HepG2 (cell line): ENCODE data around the gene OR4S2. TPM values are rescaled to one million over a fixed set of nuclear protein-coding genes. Genes with fewer than 3 reads are reported as not detected.

ENCODE experiments used
- ATAC-seq: fragments of 200-7000 bp; cut with Tn5 transposase; 3 replicates; pipeline ENCODE4 v1.9.1; 2020; ENCODE audit warnings: mild to moderate bottlenecking, moderate library complexity
- Bru-seq: library from RNA; stranded (reverse); fragments of 400-500 nt; gene quantifications from one replicate; lab custom pipeline; 2021; lab: Mats Ljungman, UMichigan
- BruChase-seq, 2 experiments: library from RNA; stranded (reverse); fragments of 400-500 nt; gene quantifications; one replicate each; lab custom pipeline; 2021; lab: Mats Ljungman, UMichigan
- BruUV-seq: library from RNA; stranded (reverse); fragments of 400-500 nt; replicated peaks from 2 replicates; lab custom pipeline; 2021; lab: Mats Ljungman, UMichigan
- CTCF ChIA-PET: fragments of 300-600 bp; formaldehyde crosslinking; extraction: SDS; loops from one replicate; lab custom pipeline; 2021; ENCODE audit warnings: low total read pairs, inconsistent platforms, low intra/inter-chr PET ratio; lab: Yijun Ruan, JAX
- POLR2A ChIA-PET: fragments of 350-600 bp; sonication (Branson Sonifier 250); formaldehyde crosslinking; loops from one replicate; lab custom pipeline; 2020; ENCODE audit warnings: antibody characterized with exemption, inconsistent platforms; lab: Yijun Ruan, JAX
- DNase-seq: peaks from one replicate; pipeline ENCODE4 v3.0.0-alpha.2; 2015; ENCODE audit warnings: low spot score
- FAIRE-seq: peaks from 3 replicates; lab custom pipeline; 2011; peaks lifted over from hg19 to GRCh38; lab: Jason Lieb, UNC
- H2AFZ ChIP-seq: one replicate; pipeline ENCODE4 v1.6.1; 2011; ENCODE audit warnings: low read length, inconsistent platforms
- H3K27ac ChIP-seq: fragments of 300-600 bp; 3 replicates; pipeline ENCODE4 v1.8.0; 2011; ENCODE audit warnings: mixed run types, mild to moderate bottlenecking, mixed read lengths, low read length, inconsistent platforms; ENCODE audit not compliant: insufficient read depth; ENCODE audit errors: extremely low read length
- H3K27me3 ChIP-seq, 2 experiments: fragments of 200-600 bp in 1 of 2; 2 replicates in 1 of 2; 3 replicates in 1 of 2; pipeline versions ENCODE4 v1.6.0 to v1.8.0; 2011; ENCODE audit warnings: low read length in 2 of 2, mild to moderate bottlenecking in 2 of 2, moderate library complexity in 2 of 2, inconsistent platforms in 1 of 2; ENCODE audit not compliant: insufficient read depth in 2 of 2, control insufficient read depth in 1 of 2
- H3K36me3 ChIP-seq, 2 experiments: fragments of 200-600 bp in 1 of 2; replicated peaks in 1 of 2; 2 replicates in 1 of 2; 3 replicates in 1 of 2; pipeline versions ENCODE4 v1.5.1 to v1.8.0; 2011; ENCODE audit warnings: low read length in 2 of 2, inconsistent platforms in 1 of 2; ENCODE audit not compliant: insufficient read depth in 2 of 2, control insufficient read depth in 1 of 2
- H3K4me1 ChIP-seq: 2 replicates; pipeline ENCODE4 v1.5.1; 2012; ENCODE audit warnings: low read length, inconsistent platforms; ENCODE audit not compliant: insufficient read depth
- H3K4me2 ChIP-seq: 2 replicates; pipeline ENCODE4 v1.6.0; 2011; ENCODE audit warnings: low read depth, low read length, inconsistent platforms
- H3K4me3 ChIP-seq, 3 experiments: fragments of 200-600 bp in 1 of 3; sonication (generic), shearing (Covaris generic) in 1 of 3; replicated peaks in 1 of 3; 2 replicates each; pipeline ENCODE4 v1.5.1; 2011 to 2016; ENCODE audit warnings: low read length in 3 of 3, inconsistent platforms in 2 of 3, low read depth in 2 of 3, mild to moderate bottlenecking in 2 of 3, control low read depth in 1 of 3, mixed read lengths in 1 of 3; ENCODE audit not compliant: insufficient read depth in 1 of 3
- H3K79me2 ChIP-seq: one replicate; pipeline ENCODE4 v1.6.1; 2011; ENCODE audit warnings: low read length, inconsistent platforms; ENCODE audit not compliant: insufficient read depth
- H3K9ac ChIP-seq: 2 replicates; pipeline ENCODE4 v1.6.0; 2011; ENCODE audit warnings: mild to moderate bottlenecking, low read depth, low read length, inconsistent platforms; ENCODE audit not compliant: insufficient read depth
- H3K9me3 ChIP-seq: 2 replicates; pipeline ENCODE4 v1.5.1; 2012; ENCODE audit warnings: mild to moderate bottlenecking, low read length
- H4K20me1 ChIP-seq: 2 replicates; pipeline ENCODE4 v1.6.0; 2011; ENCODE audit warnings: inconsistent platforms, mild to moderate bottlenecking, low read length, moderate library complexity; ENCODE audit not compliant: insufficient read depth
- CREBL2 ChIP-seq: sonication (generic); formaldehyde crosslinking; IDR thresholded peaks from 2 replicates; pipeline ENCODE4 v1.8.1; 2023; ENCODE audit warnings: missing genetic modification reagents, mild to moderate bottlenecking, borderline replicate concordance
- MAFK ChIP-seq, 2 experiments: IDR thresholded peaks in 1 of 2; conservative IDR thresholded peaks in 1 of 2; 2 replicates each; pipeline ENCODE4 v1.6.1; 2011; ENCODE audit warnings: improper control_type of control experiment in 2 of 2, low read length in 2 of 2
- MXI1 ChIP-seq: IDR thresholded peaks from 3 replicates; pipeline ENCODE4 v1.6.1; 2012; ENCODE audit warnings: low read depth, low read length, inconsistent platforms, borderline replicate concordance
- NRL ChIP-seq: sonication (generic); formaldehyde crosslinking; IDR thresholded peaks from 2 replicates; pipeline ENCODE4 v1.5.0; 2020; ENCODE audit warnings: missing genetic modification reagents, mild to moderate bottlenecking, moderate library complexity, borderline replicate concordance
- PHF5A ChIP-seq: IDR thresholded peaks from one replicate; pipeline ENCODE4 v1.6.1; 2018; ENCODE audit warnings: low read depth, missing genetic modification reagents; ENCODE audit not compliant: unreplicated experiment
- SATB2 ChIP-seq: sonication (generic); formaldehyde crosslinking; IDR thresholded peaks from 2 replicates; pipeline ENCODE4 v1.5.0; 2020; ENCODE audit warnings: missing genetic modification reagents
- SKI ChIP-seq: fragments of 450-650 bp; IDR thresholded peaks from one replicate; pipeline ENCODE4 v1.6.1; 2018; ENCODE audit warnings: mild to moderate bottlenecking; ENCODE audit not compliant: partially characterized antibody
- SNAPC4 ChIP-seq: sonication (generic); formaldehyde crosslinking; IDR thresholded peaks from 2 replicates; pipeline ENCODE4 v1.4.0; 2020; ENCODE audit warnings: mild to moderate bottlenecking, missing genetic modification reagents
- THYN1 ChIP-seq: sonication (generic); formaldehyde crosslinking; IDR thresholded peaks from 2 replicates; pipeline ENCODE4 v1.8.1; 2023; ENCODE audit warnings: low read depth, mild to moderate bottlenecking, moderate library complexity, missing genetic modification reagents, borderline replicate concordance
- ZIK1 ChIP-seq: sonication (generic); formaldehyde crosslinking; IDR thresholded peaks from 2 replicates; pipeline ENCODE4 v1.5.0; 2020; ENCODE audit warnings: mild to moderate bottlenecking, low read depth, missing genetic modification reagents, borderline replicate concordance
- ZNF234 ChIP-seq: sonication (generic); formaldehyde crosslinking; conservative IDR thresholded peaks from 2 replicates; pipeline ENCODE4 v1.5.1; 2020; ENCODE audit warnings: mild to moderate bottlenecking, missing genetic modification reagents
- ZNF333 ChIP-seq: sonication (generic); formaldehyde crosslinking; IDR thresholded peaks from 2 replicates; pipeline ENCODE4 v1.4.0; 2020; ENCODE audit warnings: mild to moderate bottlenecking, missing genetic modification reagents, borderline replicate concordance
- ZNF451 ChIP-seq: sonication (generic); formaldehyde crosslinking; IDR thresholded peaks from 2 replicates; pipeline ENCODE4 v1.5.0; 2020; ENCODE audit warnings: mild to moderate bottlenecking, missing genetic modification reagents
- ZNF878 ChIP-seq: sonication (generic); formaldehyde crosslinking; IDR thresholded peaks from 2 replicates; pipeline ENCODE4 v1.8.1; 2023; ENCODE audit warnings: mild to moderate bottlenecking, missing genetic modification reagents, moderate library complexity
- WGBS: methylation state at CpG from one replicate; pipeline ENCODE4 v1.1.6; 2017; ENCODE audit warnings: low lambda C conversion rate; 5-methylcytosine and 5-hydroxymethylcytosine counted together
- in situ Hi-C: cut with HindIII; loops from 2 replicates; pipeline ENCODE4 v1.10.0; 2017; ENCODE audit warnings: low pct_unique_long_range_greater_than_20kb; ENCODE audit not compliant: extremely low pct_ligation_motif_present
- intact Hi-C: fragments of 100-400 bp; cut with micrococcal nuclease; formaldehyde crosslinking; loops from one replicate; pipeline ENCODE4 v1.10.0; 2022; ENCODE audit not compliant: unreplicated experiment
- long read RNA-seq, 2 experiments: library from RNA in 1 of 2; library from polyadenylated mRNA in 1 of 2; stranded (forward) in 1 of 2; unstranded in 1 of 2; transcript quantifications; one replicate each; pipeline ENCODE4 v2.0.0, GENCODE V29; 2019 to 2022
- polyA minus RNA-seq, 3 experiments: library from RNA; depleted of rRNA, polyadenylated mRNA; stranded (reverse); fragments of >200 nt; gene quantifications; 2 replicates each; pipeline ENCODE4 v1.2.3, GENCODE V29; 2011; ENCODE audit warnings: low replicate concordance in 1 of 3
- polyA plus RNA-seq, 8 experiments: library from polyadenylated mRNA; depleted of rRNA in 3 of 8; stranded (reverse) in 7 of 8; unstranded in 1 of 8; fragments of >200 nt; fragmentation: Illumina TruSeq in 4 of 8; extraction: Trizol in 4 of 8; gene quantifications; 2 replicates each; pipeline versions ENCODE4 v1.2.1 to v1.2.3, GENCODE V29; 2011 to 2016; ENCODE audit warnings: low read depth in 4 of 8, missing spikeins in 1 of 8, mixed read lengths in 1 of 8; ENCODE audit not compliant: insufficient read depth in 1 of 8
- total RNA-seq, 5 experiments: library from RNA; depleted of rRNA; stranded (reverse); fragments of >200 nt; fragmentation: Illumina TruSeq; extraction: Trizol; gene quantifications; 2 replicates each; pipeline ENCODE4 v1.2.3, GENCODE V29; 2016; ENCODE audit warnings: low read depth in 1 of 5

Gene OR4S2
- total RNA-seq (2016; rRNA removed; fragmentation: Illumina TruSeq; extraction: Trizol) (not detected in 2 replicates), polyA plus RNA-seq (2011; rRNA removed) (not detected in 2 replicates), polyA minus RNA-seq (2011; rRNA and poly(A)+ RNA removed; ENCODE audit: low replicate concordance) (not detected in 2 replicates), Bru-seq, nascent RNA (not detected), BruChase-seq, experiment 1, labeled RNA remaining after a 6-hour chase (not detected), BruChase-seq, experiment 2, labeled RNA remaining after a 2-hour chase (not detected)
- not detected in 2 replicates for total RNA-seq (2016; cell fraction: cytosol; rRNA removed; fragmentation: Illumina TruSeq; extraction: Trizol; ENCODE audit: low read depth)
- total RNA-seq (2016; cell fraction: insoluble cytoplasmic fraction; rRNA removed; fragmentation: Illumina TruSeq; extraction: Trizol): not detected in 2 replicates
- not detected in 2 replicates for total RNA-seq (2016; cell fraction: membrane; rRNA removed; fragmentation: Illumina TruSeq; extraction: Trizol)
- total RNA-seq (2016; cell fraction: nucleus; rRNA removed; fragmentation: Illumina TruSeq; extraction: Trizol): not detected in 2 replicates
- polyA plus RNA-seq (2011; cell fraction: cytosol; rRNA removed): not detected in 2 replicates
- polyA plus RNA-seq (2011; cell fraction: nucleus; rRNA removed): not detected in 2 replicates
- not detected in 2 replicates for polyA plus RNA-seq (2012)
- not detected in 2 replicates for polyA plus RNA-seq (2016; cell fraction: cytosol; fragmentation: Illumina TruSeq; extraction: Trizol; ENCODE audit: low read depth)
- not detected in 2 replicates for polyA plus RNA-seq (2016; cell fraction: insoluble cytoplasmic fraction; fragmentation: Illumina TruSeq; extraction: Trizol; ENCODE audit: low read depth)
- not detected in 2 replicates for polyA plus RNA-seq (2016; cell fraction: membrane; fragmentation: Illumina TruSeq; extraction: Trizol; ENCODE audit: low read depth)
- not detected in 2 replicates for polyA plus RNA-seq (2016; cell fraction: nucleus; fragmentation: Illumina TruSeq; extraction: Trizol; ENCODE audit: insufficient read depth, low read depth)
- polyA minus RNA-seq (2011; cell fraction: cytosol; rRNA and poly(A)+ RNA removed): not detected in 2 replicates
- polyA minus RNA-seq (2011; cell fraction: nucleus; rRNA and poly(A)+ RNA removed): not detected in 2 replicates
- long read RNA-seq, experiment 1: 0 reads
- long read RNA-seq, experiment 2: 0 reads

GRCh38 chr11:55648027-55648426, at the start of gene OR4S2:
TSS of gene OR4S2 (plus strand) at chr11:55648327. CDS start at chr11:55650904, 2,577 bp downstream.
- no peaks in the 10 kb centered on the region for H3K36me3 ChIP-seq
- POLR2A ChIA-PET: no interaction called here
- peaks cover 38% of the 10 kb centered on the region for H3K9me3 ChIP-seq
- CTCF ChIA-PET: no interaction called here
- no peaks in the 10 kb centered on the region for H4K20me1 ChIP-seq
- in situ Hi-C loops: no loop called here
- H2AFZ ChIP-seq: no peak within 1 kb of the TSS
- H3K27ac ChIP-seq: no peak within 1 kb of the TSS
- no peak for DNase-seq
- no peaks in the 10 kb centered on the region for H3K4me1 ChIP-seq
- BruUV-seq: no TSS peak
- H3K27me3 ChIP-seq: no peaks in the 10 kb centered on the region
- no peaks in the 10 kb centered on the region for H3K79me2 ChIP-seq
- intact Hi-C loops: no loop called here
- no peak within 1 kb of the TSS for H3K4me2 ChIP-seq
- no peak for ATAC-seq
- TF ChIP-seq ZIK1 (CRISPR knock-in tag) (no peak), SATB2 (CRISPR knock-in tag) (no peak), ZNF878 (CRISPR knock-in tag) (no peak), NRL (CRISPR knock-in tag) (no peak), ZNF234 (CRISPR knock-in tag) (no peak), MXI1 (no peak), MAFK (conservative IDR thresholded peaks at IDR 0.05 in 1 of 2, IDR thresholded peaks at IDR 0.05 in 1 of 2; ENCODE audit: low read length in 2 of 2) (no peak), ZNF333 (CRISPR knock-in tag) (no peak), THYN1 (CRISPR knock-in tag) (no peak), SNAPC4 (no peak), ZNF451 (CRISPR knock-in tag) (no peak), PHF5A (CRISPR knock-in tag) (no peak), SKI (no peak), CREBL2 (CRISPR knock-in tag) (no peak)
- WGBS: 2% methylated on average over 2 of the region's 2 CpGs
- FAIRE-seq: no peak
- H3K4me3 ChIP-seq: no peak within 1 kb of the TSS
- H3K9ac ChIP-seq: no peak within 1 kb of the TSS
